ENCODE data around the gene HDAC9. TPM values are rescaled to one million over a fixed set of nuclear protein-coding genes. Genes with fewer than 3 reads are reported as not detected.

Gene HDAC9
- polyA plus RNA-seq, 3 donors: 41.7 to 51.2 (median 44.2) TPM

- Mint-ChIP-seq H3K27me3 (ENCODE audit: low read depth in 3 of 3) (no peaks in the 10 kb centered on the region), H3K4me3 (no peak overlapping the region), H3K9me3 (peaks cover 0 to 10% (median 6%) of the 10 kb centered on the region in 7 donors), H3K27ac (no peak overlapping the region), H3K36me3 (no peaks in the 10 kb centered on the region), H3K4me1 (no peaks in the 10 kb centered on the region)
- Histone ChIP-seq H3K4me1 (ENCODE audit: control insufficient read depth in 1 of 2, insufficient read depth in 2 of 2, low read length in 2 of 2) (no peaks in the 10 kb centered on the region), H2AFZ (ENCODE audit: insufficient read depth, low read depth, low read length, poor library complexity, severe bottlenecking) (no peak overlapping the region), H3K4me2 (replicated peaks; ENCODE audit: extremely low read depth, low read length, poor library complexity, severe bottlenecking) (no peak overlapping the region), H3K9me3 (replicated peaks in 1 of 2; ENCODE audit: control insufficient read depth in 1 of 2, insufficient read depth in 1 of 2, low read length in 2 of 2) (no peaks in the 10 kb centered on the region), H4K20me1 (ENCODE audit: insufficient read depth, low read length) (no peaks in the 10 kb centered on the region), H3K27ac (ENCODE audit: low read depth in 1 of 2, low read length in 2 of 2) (no peak overlapping the region), H3K9ac (ENCODE audit: insufficient read depth, low read length, poor library complexity, severe bottlenecking) (no peak overlapping the region), H3K36me3 (replicated peaks in 1 of 2; ENCODE audit: control insufficient read depth in 1 of 2, insufficient read depth in 2 of 2, low read length in 2 of 2) (no peaks in the 10 kb centered on the region), H3K79me2 (ENCODE audit: insufficient read depth, low read length) (no peaks in the 10 kb centered on the region), H3K27me3 (ENCODE audit: control insufficient read depth in 2 of 2, insufficient read depth in 2 of 2, low read length in 2 of 2) (no peaks in the 10 kb centered on the region), H3K4me3 (replicated peaks in 1 of 3; ENCODE audit: low read depth in 2 of 3, low read length in 3 of 3) (no peak overlapping the region)
- TF ChIP-seq CTCF (IDR thresholded peaks at IDR 0.05): peak; percentile 92
- no CpG with 5 or more reads among the region's 7 CpGs for WGBS (ENCODE audit: insufficient coverage)
- DNase-seq: peak; percentile 3 to 16 (median 7)
- intact Hi-C loops (cut with micrococcal nuclease): no loop called here
Observed at GRCh38 chr7:19051767-19052375, 556.3 kb downstream of the HDAC9 start.

Small RNAs within 50 kb of the gene (small RNA-seq; reads per million reads assigned to genes)
- gene RN7SKP266 (ENCODE audit: insufficient read length, low read depth): not detected
